Measurements from ENCODE around the gene VRK3. TPM values are rescaled to one million over a fixed set of nuclear protein-coding genes. Genes with fewer than 3 reads are reported as not detected.

Gene VRK3
- total and polyA plus RNA-seq, 9 donors: 26.1 to 52.5 (median 34.0) TPM

DNA sequence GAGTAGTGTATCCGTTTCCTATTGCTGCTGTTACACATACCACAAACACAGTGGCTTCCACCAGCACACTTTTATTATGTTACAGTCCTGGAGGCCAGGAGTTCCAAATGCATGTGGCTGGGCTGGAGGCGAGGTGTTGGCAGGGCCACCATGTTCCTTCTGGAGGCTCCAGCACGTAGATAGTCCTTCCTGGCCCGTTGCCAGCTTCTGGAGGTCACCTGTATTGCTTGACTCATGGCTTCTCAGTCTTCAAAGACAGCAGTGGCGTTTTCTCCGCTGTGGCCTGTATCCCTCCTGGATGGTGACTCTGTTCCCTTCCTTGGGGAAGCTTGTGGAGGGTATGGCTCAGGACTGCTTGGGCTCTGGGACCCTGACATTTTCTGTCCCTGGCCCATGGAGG is 15.8 kb upstream of the VRK3 start:
- Histone ChIP-seq H3K27me3 (no peaks in the 10 kb centered on the region), H3K4me3 (no peak overlapping the region), H3K36me3 (peaks cover 13% of the 10 kb centered on the region), H3K4me1 (ENCODE audit: insufficient read depth) (no peaks in the 10 kb centered on the region), H3K9me3 (peaks cover 16 to 27% of the 10 kb centered on the region in 2 donors), H3K27ac (no peak overlapping the region)
- TF ChIP-seq, protein P1, sequence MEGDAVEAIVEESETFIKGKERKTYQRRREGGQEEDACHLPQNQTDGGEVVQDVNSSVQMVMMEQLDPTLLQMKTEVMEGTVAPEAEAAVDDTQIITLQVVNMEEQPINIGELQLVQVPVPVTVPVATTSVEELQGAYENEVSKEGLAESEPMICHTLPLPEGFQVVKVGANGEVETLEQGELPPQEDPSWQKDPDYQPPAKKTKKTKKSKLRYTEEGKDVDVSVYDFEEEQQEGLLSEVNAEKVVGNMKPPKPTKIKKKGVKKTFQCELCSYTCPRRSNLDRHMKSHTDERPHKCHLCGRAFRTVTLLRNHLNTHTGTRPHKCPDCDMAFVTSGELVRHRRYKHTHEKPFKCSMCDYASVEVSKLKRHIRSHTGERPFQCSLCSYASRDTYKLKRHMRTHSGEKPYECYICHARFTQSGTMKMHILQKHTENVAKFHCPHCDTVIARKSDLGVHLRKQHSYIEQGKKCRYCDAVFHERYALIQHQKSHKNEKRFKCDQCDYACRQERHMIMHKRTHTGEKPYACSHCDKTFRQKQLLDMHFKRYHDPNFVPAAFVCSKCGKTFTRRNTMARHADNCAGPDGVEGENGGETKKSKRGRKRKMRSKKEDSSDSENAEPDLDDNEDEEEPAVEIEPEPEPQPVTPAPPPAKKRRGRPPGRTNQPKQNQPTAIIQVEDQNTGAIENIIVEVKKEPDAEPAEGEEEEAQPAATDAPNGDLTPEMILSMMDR (IDR thresholded peaks at IDR 0.05): no peak
- TF ChIP-seq EP300 (IDR thresholded peaks at IDR 0.05): no peak
- intact Hi-C loops (cut with DNase I): no loop called here
- DNase-seq: peak in 1 of 5 donors; percentile 28
- 77 to 81% (median 79%) methylated on average over 6 of the region's 6 CpGs for WGBS, 3 donors

DNA sequence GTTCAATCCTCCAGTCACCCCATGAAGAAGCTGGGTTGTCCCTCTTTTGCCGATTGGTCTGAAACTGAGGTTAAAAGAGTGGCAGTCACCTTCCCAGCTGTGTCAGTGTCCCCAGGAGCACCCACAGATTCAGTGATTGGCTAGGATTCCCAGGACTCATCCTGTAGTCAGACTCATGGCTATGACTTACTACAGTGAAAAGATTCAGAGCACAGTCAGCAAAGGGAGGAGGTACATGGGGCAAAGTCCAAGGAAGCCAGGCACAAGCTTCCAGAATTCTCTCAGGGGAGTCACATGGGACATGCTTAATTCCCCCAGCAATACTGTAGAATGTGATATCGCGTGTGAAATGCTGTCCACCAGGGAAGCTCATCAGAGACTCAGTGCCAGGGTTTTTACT is 14.8 kb upstream of the VRK3 start:
- Histone ChIP-seq H3K9me3 (peaks cover 7 to 17% of the 10 kb centered on the region in 2 donors), H3K36me3 (peaks cover 6% of the 10 kb centered on the region), H3K27me3 (no peaks in the 10 kb centered on the region), H3K4me3 (no peak overlapping the region), H3K4me1 (ENCODE audit: insufficient read depth) (no peaks in the 10 kb centered on the region), H3K27ac (no peak overlapping the region)
- intact Hi-C loops (cut with DNase I): no loop called here
- no peak for DNase-seq
- WGBS, 3 donors: 92 to 98% (median 94%) methylated on average over 3 of the region's 3 CpGs
- TF ChIP-seq, protein P1 (IDR thresholded peaks at IDR 0.05): no peak
- TF ChIP-seq EP300 (IDR thresholded peaks at IDR 0.05) (no peak), POLR2A (IDR thresholded peaks at IDR 0.05) (no peak)

DNA sequence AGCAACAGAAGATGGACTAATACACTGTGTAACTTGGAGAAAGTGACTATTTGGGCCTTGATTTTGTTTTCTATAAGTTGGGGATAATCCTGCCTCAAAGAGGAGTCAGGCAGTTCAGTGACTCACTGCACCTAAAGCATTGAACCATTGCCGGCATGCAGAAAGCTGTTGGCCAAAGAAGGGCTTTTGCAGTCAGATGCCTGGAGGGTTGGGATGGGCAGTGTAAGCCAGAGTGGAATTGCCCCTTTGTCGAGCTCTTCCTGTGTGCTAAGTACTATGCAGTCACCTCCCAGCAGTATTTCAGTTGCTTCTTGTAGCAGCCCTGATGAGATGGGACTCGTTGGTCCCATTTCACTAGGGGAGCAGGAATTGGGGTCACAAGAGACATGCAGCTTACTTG is 11.7 kb upstream of the VRK3 start:
- WGBS, 3 donors: 94 to 97% (median 94%) methylated on average over 3 of the region's 3 CpGs
- no peak overlapping the region for H3K4me3 ChIP-seq
- TF ChIP-seq POLR2A (IDR thresholded peaks at IDR 0.05): no peak
- TF ChIP-seq EP300 (IDR thresholded peaks at IDR 0.05): no peak
- TF ChIP-seq, protein P1 (IDR thresholded peaks at IDR 0.05): no peak
- DNase-seq: no peak
- no peak overlapping the region for H3K27ac ChIP-seq
- H3K4me1 ChIP-seq (ENCODE audit: insufficient read depth): no peaks in the 10 kb centered on the region
- H3K36me3 ChIP-seq: peaks cover 6% of the 10 kb centered on the region
- intact Hi-C loops (cut with DNase I): no loop called here
- peaks cover 0 to 5% of the 10 kb centered on the region in 2 donors for H3K9me3 ChIP-seq
- H3K27me3 ChIP-seq: no peaks in the 10 kb centered on the region

DNA sequence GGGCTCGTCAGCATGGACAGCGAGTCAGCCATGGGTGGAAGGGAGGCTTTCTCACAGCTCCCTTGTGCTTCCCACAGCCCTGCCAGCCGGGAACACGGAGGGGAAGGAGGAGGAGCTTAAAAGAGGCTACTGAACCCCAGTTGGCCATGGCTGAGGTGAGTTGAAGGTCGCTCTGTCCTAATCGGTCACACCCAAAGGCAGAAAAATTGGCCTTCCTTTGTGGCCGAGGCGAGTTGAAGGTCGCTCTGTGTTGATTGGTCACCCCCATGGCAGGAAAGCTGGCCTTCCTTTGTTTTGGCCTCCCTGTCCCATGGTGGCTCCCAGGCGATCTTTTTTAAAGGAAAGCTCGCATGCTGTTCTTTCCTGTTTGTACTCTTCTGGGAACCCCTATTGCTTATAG is 5.8 kb upstream of the VRK3 start:
- Histone ChIP-seq H3K4me3 (no peak overlapping the region), H3K27ac (no peak overlapping the region), H3K27me3 (no peaks in the 10 kb centered on the region), H3K4me1 (ENCODE audit: insufficient read depth) (peaks cover 6% of the 10 kb centered on the region), H3K9me3 (peaks cover 0 to 5% of the 10 kb centered on the region in 2 donors), H3K36me3 (no peaks in the 10 kb centered on the region)
- no peak for TF ChIP-seq EP300 (IDR thresholded peaks at IDR 0.05)
- no peak for TF ChIP-seq POLR2A (IDR thresholded peaks at IDR 0.05)
- TF ChIP-seq, protein P1 (IDR thresholded peaks at IDR 0.05): no peak
- 81 to 83% (median 81%) methylated on average over 11 of the region's 11 CpGs for WGBS, 3 donors
- DNase-seq: no peak
- intact Hi-C loops (cut with DNase I): no loop called here

Data from ovary (tissue), 9 donors.